ENCODE results near the gene FHOD1.
A peak's percentile ranks its signal among the peaks of the same experiment; 100 is the strongest.

FHOD1 gene

DNA sequence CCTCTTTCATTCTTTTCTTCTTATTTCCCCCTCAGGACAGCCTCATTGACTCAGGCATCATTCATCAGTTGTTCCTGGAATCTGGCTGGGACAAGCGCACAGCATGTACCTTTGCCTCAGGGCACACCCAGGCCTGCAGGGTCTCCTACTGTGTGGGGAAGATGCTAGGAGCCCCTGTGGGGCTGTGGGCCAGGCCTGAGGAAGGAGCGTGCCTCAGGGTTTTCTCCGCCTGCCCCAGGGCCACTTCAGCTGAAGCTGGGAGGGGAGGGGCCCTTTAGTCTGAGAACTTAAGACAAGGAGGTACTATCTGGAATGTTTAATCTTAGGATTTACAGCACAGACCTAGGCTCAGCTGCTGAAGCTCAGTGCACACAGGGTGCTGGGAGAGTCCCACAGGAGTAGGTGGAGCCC is 40.4 kb downstream of the FHOD1 start:
- DNase-seq (ENCODE audit: low spot score): no peak

DNA sequence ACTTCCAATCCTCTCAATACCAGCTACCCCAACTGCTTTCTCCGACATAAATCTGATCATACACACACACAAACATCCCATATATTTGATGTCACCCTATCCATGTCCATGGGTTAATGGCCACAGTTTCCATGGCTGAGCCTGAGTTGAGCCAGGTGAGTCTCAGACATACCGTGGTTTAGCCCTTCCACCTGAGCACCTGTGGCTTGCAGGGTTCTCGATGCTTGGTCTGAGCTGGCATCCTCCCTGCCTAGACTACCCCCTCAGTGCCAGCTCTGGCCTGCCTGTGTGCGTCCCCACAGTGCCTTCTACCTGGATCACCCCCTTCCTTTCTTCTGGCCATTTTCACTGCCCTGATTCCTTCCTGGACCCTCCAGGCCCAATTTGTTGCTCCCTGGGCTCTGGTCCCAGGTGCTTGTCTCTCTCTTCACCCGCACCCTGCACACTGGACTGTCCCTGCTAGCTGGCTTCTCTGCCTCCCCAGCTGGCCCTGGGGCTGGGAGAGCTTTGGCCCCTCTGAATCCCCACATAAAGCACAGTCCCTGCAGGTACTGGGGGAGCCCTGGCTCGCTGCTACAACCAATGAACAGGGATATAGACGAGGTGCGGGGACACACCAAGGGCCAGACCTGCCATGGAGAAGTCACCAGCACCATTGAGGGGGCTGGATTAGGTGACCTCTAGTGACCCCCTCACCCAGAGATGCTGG is 41.0 kb downstream of the FHOD1 start:
- no peak for DNase-seq (ENCODE audit: low spot score)

DNA sequence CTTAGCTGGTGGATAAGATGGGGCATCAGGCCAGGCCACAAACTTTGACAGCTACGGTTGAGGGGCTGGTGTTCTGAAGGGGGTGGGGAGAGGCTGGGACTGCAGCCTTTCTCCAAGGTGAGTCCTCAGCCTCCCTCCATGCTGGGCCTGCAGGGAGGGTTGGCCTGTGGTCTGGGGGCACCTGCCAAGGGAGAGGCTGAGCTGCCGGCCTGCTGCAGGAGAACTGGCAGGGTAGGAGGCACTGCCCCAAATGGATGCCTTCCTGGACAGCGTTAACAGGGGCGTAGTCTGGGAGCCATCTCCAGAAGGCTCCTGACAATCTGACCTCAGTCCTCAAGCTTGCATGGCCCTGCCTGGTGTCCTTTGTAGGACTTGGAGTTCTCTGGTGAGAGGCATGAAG is 43.2 kb downstream of the FHOD1 start:
- DNase-seq (ENCODE audit: low spot score): no peak

DNA sequence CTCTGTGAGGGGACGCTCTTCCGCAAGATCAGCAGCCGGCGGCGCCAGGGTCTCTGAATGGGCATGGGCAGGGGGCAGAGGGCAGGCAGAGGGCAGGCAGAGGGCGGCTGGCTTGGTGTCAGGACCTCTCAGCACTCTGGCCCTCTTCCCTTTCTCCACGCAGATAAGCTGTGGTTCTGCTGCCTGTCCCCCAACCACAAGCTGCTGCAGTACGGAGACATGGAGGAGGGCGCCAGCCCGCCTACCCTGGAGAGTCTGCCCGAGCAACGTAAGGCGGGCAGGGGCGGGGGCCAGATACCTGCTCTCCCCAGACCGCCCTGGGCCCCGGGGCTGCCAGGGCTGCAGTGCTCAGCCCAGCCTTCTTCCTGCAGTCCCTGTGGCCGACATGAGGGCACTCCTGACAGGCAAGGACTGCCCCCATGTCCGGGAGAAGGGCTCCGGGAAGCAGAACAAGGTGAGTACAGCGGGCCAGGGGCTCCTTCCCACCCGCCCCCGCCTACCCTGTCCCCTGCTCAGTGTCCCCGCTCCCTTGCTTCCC is 44.3 kb downstream of the FHOD1 start:
- DNase-seq (ENCODE audit: low spot score): no peak

DNA sequence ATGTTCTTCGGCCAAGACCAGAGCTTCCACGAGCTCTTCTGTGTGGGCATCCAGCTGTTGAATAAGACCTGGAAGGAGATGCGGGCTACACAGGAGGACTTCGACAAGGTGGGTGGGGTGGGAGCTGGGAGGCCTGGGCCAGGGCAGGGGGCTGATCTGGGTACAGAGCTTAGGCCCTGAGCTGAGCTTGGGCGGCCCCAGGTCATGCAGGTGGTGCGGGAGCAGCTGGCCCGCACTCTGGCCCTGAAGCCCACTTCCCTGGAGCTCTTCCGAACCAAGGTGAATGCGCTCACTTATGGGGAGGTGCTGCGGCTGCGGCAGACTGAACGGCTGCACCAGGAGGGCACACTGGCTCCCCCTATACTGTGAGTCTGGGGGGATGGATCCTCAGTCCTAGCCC is 44.9 kb downstream of the FHOD1 start:
- no peak for DNase-seq (ENCODE audit: low spot score)

DNA sequence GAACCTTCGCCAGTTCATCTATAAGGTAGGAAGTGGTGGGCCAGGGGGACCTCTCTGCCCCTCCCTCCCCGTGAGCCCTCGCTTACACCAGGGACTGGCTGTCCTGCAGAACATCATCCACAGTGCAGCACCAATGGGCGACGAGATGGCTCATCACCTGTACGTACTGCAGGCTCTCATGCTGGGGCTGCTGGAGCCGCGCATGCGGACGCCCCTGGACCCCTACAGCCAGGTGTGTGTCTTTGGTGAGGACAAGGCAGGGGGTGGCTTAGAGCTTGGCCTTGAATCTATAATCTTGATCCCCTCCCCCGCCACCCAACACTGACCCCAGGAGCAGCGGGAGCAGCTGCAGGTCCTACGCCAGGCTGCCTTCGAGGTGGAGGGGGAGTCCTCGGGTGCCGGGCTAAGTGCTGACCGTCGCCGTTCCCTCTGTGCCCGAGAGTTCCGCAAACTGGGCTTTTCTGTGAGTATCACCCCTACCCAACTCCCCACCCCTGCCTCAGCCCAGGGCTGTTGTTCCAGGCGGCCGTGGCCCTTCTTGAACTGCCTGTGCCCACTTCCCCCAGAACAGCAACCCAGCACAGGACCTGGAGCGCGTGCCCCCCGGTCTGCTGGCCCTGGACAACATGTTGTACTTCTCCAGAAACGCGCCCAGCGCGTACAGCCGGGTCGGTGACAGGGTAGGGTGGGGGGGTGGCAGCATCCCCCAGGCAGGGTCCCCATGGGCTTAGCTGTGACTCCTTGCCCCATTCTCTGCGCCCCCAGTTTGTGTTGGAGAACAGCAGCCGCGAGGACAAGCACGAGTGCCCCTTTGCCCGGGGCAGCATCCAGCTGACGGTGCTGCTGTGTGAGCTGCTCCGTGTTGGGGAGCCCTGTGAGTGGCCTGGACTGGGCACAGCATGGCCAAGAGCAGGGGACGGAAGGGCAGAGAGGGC is 45.6 kb downstream of the FHOD1 start:
- DNase-seq (ENCODE audit: low spot score): no peak

DNA sequence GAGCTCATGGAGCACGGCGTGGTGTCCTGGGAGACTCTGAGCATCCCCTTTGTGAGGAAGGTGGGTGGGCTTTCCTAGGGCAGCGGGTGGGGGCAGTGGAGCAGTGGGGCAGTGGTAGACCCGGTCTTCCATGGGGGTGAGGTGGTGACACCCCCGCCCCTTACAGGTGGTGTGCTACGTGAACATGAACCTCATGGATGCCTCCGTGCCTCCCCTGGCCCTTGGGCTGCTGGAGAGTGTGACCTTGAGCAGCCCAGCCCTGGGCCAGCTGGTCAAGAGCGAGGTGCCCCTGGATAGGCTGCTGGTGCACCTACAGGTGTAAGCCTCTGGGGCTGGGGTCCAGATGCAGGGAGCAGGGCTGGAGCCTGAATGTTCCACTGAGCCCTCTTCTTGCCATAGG is 46.8 kb downstream of the FHOD1 start:
- no peak for DNase-seq (ENCODE audit: low spot score)

DNA sequence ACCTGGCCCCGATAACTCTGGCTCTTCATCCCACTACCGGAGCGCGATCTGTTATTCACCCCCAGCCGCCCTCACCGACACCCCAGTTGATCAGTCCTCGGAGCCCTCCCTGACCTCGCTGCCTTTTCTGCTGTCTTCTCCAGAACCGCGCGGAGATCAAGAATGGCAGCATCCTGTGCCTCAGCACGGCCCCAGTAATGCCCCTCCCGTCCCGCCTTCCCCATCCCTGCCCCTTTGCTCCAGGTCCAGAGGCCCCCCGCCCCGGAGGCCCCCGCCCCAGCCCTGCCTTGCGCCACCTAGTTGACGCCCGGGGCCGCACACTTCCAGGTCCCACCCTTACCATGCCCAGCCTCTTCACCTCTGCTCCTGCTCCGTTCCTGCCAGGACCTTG is 47.5 kb downstream of the FHOD1 start:
- no peak for DNase-seq (ENCODE audit: low spot score)

DNA sequence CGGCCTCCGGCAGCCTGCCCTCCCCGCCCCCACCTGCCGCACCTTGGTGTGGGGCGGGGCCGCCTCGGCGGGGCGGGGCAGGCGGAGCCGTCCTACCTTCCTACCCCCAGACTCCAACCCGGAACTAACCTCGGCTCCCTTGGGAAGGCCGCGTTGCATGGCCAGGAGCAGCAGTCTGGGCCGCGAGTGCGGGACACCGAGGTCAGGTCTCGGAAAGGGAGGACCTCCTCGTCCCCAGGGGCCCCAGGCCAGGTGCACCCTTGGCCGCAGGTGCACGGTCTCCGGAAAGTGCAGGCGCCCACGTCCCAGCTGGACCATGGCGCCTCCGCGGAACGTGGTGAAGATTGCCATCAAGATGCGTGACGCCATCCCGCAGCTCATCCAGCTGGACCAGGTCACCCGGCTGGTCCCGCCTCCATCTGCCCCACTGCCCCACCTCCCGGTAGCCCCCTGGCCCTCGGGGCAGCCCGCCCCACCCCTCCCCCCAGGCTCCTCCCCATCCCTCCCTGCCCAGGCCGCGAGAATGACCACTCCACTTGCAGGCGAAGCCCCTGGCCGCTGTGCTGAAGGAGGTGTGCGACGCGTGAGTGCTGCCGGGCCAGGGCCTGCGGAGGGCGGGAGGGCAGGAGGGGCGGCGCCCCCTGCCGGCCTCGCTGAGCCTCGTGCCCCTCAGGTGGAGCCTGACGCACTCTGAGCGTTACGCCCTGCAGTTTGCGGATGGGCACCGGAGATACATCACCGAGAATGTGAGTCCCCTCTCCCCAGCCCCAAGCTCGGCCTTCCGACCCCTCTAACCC is 48.1 kb downstream of the FHOD1 start, which contains the start of gene ELMO3:
Gene ELMO3 (plus strand): TSS at position 121 of the 797 bp plus-strand sequence. CDS start 196 bp downstream, at position 317.
- DNase-seq (ENCODE audit: low spot score): no peak

DNA sequence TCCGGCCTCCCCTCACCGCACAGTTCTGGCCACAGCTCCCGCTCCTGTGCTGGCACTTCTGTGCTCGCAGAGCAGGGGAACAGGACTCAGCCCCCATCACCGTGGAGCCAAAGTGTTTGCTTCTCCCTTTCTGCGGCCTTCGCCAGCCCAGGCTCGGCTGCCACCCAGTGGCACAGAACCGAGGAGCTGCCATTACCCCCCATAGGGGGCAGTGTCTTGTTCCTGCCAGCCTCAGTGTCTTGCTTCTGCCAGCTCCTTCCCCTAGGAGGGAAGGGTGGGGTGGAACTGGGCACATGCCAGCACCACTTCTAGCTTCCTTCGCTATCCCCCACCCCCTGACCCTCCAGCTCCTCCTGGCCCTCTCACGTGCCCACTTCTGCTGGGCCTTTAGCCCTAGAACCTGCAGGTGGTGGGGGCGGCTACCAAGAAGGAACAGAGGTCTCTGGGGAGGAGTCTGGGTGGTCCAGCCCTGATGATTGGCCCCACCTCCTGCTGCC is 49.0 kb downstream of the FHOD1 start:
- DNase-seq (ENCODE audit: low spot score): no peak

DNA sequence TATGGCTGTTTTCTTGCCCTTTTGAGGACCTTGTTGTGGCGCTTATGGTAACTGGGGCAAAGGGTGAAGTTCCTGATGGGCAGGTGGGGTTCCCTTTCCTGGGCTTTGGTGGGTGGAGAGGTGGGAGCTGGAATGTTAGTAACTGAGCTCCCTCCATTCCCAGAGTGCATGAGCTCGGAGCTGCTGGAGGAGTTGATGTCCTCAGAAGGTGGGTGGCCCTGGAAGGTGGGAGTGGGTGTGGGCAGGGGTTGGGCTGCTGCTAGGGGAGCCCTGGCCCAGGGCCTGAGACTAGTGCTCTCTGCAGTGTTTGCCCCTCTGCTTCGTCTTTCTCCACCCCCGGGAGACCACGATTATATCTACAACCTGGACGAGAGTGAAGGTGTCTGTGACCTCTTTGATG is 49.6 kb downstream of the FHOD1 start:
- DNase-seq (ENCODE audit: low spot score): no peak

DNA sequence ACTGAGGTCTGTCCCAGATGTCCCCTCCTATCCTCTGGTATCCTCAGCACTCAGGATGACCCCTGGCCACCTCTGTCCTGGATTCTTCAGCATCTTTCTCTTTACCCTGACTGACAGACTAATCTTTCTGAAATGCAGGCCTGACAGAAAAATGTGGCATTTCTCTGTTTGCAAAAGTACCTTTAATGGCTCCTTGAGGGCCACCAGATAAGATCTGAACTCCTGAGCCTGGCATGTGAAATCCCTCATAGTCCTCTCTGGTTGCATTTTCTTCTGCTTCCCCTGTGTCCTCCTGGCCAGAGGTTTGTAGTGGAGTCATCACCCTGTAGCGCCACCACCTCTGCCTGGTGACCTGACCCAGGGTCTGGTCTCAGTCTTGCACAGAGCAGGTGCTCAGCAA is 50.4 kb downstream of the FHOD1 start:
- no peak for DNase-seq (ENCODE audit: low spot score)

DNA sequence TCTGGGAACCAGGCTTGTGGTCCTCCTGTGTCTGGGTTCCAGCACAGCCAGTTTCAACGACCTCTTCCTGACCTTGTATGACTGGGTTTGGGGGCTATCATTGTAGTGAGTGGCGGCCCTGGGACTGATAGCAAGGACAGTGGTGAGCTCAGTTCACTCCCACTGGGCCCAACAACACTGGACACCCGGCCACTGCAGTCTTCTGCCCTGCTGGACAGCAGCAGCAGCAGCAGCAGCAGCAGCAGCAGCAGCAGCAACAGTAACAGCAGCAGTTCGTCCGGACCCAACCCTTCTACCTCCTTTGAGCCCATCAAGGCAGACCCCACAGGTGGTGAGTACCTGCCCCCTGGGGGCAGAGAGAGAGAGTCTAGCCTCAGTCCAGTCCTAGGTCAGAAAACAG is 51.6 kb downstream of the FHOD1 start:
- no peak for DNase-seq (ENCODE audit: low spot score)

DNA sequence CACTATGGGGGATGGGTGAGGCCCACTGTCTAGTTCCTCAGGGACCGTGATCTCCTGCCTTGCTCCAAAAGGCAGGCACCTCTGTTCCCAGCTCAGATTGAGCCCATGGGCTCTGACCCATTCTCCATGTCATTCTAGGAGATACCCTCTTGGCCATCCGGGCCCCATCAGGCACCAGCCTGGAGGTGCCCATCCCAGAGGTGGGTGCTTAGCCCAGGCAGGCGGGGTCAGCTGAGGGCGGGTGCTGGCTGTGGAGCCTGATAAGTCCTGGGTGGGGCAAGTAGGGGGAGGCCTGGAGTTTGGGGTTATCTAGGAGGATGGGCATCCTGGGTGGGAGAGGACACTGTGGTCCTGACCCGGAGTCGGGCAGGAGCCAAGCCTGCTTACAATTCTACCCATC is 53.0 kb downstream of the FHOD1 start:
- no peak for DNase-seq (ENCODE audit: low spot score)

DNA sequence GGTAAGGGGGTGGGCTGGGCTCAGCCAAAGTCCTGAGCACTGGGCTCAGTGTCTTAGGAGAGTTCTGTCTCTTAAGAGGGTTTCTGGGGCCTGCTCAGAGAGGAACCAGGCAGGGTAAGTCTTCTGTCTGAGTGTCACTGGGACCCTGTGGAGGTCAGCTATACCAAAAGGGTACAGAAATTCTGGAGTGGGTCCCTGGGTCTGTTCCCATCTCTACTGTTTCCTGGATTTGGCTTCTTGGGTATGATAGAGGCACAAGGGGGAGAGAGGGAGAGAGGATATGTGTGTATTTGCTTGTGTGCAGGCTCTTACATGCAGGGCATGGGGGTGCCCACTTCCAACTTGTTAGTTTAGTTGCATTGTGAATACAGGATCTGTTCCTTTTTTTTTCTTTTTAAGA is 53.7 kb downstream of the FHOD1 start:
- no peak for DNase-seq (ENCODE audit: low spot score)

DNA sequence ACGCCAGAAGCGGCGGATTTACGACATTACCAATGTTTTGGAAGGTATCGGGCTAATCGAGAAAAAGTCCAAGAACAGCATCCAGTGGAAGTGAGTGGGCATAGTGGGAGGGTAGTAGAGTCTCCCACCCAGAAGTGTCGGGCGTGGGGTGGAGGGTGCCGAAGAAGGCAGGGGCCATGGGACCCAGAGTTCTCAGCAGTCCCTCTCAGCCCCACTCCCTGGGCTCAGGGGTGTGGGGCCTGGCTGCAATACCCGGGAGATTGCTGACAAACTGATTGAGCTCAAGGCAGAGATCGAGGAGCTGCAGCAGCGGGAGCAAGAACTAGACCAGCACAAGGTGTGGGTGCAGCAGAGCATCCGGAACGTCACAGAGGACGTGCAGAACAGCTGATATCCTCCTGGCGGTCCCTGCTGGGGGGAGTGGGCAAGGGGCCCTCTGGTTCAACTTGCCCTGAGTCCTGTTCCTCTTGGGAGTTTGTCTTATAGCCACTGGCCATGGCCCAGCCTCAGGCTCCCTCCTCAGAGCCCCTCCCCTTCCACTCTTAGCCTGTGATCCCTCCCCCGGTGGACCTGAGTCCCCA is 54.4 kb downstream of the FHOD1 start:
- DNase-seq (ENCODE audit: low spot score): no peak

DNA sequence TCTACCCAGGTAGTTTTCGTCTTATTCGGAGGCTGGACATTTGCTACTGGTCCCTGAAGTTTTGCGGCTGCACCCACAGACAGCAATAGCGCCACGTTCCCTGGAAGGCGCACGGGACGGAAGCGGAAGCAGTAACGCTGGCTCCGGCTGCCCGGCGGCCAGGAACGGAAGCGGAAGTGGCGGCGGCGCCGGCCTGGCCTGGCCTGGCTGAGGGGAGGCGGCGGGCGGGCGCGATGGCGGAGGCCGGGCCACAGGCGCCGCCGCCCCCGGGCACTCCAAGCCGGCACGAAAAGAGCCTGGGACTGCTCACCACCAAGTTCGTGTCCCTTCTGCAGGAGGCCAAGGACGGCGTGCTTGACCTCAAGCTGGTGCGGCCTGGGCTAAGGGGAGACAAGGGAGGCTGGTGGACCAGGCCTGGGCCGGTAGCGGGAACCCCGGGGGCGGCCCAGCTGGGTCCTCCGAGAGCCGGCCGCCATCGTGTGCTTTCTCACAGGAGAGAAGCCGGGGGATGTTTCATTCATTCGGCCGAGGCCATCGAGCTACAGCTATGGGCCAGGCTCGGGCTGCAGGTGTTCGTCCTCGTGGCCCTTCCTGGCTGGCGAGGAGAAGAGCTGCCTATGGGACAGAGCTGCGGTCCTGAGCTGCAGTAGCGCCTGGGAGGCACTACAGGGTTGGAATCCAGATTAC is 55.1 kb downstream of the FHOD1 start, which contains the start of gene E2F4:
Gene E2F4 (plus strand): TSS at position 161 of the 687 bp plus-strand sequence. CDS start 73 bp downstream, at position 234.
- DNase-seq (ENCODE audit: low spot score): peak; percentile 89

DNA sequence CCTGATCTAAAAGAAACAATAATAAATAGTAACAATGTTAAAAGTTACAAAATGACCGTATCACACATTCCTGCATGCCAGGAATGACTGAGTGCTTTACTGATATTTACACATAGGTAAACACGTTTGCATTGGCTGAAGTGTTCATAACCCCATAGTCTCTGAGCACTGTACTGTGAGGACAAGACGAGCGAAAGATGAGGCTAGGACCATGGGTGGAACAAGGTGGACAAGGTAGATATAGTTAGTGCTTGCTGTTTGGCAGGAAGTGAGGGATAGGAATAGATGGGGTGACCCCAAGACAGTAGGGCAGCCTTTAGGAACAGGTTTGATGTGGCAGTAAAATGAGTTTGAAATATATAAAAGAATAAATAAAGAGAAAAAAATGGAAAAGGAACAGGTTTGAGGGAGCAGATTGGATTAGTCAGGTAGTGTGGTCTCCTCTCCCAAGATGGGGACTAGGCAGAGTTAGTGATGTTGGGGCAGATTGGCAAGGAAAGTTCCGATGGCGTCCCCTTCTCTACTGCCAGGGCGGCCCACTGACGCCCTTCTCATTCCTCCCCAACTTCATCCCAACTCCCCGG is 55.8 kb downstream of the FHOD1 start:
- DNase-seq (ENCODE audit: low spot score): no peak

DNA sequence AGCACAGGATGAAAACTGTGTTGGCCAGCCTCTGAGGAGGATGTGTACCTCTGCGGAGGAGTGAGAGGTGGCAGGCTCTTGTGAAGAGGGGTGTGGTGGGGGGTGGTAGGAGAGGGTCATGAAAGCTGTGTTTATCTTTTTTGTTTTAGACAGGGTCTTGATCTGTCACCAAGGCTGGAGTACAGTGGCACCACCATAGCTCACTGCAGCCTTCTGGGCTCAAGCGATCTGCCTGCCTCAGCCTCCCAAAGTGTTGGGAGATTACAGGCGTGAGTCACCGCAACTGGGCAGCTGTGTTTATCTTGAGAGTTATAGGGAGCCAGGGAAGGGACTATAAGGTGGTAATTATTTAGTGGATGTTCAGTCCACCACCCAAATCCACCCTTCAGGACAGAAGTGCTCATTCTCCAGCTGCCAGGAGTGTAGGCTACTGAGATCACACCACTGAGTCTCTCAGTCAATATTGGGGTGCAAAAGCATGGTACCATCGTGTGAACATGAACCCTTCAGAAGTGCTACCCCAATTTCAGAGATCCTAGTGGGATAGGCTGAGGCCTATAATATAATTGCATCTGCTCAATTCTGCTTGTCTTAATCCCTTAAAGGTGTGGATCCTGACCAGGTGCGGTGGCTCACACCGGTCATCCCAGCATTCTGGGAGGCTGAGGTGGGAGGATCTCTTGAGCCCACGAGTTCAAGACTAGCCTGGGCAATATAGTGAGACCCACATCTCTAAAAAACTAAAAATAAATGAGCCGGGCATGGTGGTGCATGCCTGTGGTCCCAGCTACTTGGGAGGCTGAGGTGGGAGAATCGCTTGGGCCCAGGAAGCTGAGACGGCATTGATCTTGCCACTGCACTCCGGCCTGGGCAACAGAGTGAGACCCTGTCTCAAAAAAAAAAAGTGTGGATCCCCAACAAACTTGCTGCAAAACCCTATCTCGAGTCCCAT is 56.6 kb downstream of the FHOD1 start:
- no peak for DNase-seq (ENCODE audit: low spot score)

Measured in kidney capillary endothelial cell (primary cell).